GM19438 (cell line): ENCODE data around the gene S100A8.

Source experiments
- ATAC-seq: cut with Tn5 transposase; IDR thresholded peaks from one replicate; pipeline ENCODE4 v1.9.1; 2021; ENCODE audit warnings: low read depth; ENCODE audit not compliant: unreplicated experiment

S100A8 gene

GRCh38 chr1:153364156-153364555 lies 26.7 kb downstream of the S100A8 start:
- ATAC-seq, result no peak

DNA sequence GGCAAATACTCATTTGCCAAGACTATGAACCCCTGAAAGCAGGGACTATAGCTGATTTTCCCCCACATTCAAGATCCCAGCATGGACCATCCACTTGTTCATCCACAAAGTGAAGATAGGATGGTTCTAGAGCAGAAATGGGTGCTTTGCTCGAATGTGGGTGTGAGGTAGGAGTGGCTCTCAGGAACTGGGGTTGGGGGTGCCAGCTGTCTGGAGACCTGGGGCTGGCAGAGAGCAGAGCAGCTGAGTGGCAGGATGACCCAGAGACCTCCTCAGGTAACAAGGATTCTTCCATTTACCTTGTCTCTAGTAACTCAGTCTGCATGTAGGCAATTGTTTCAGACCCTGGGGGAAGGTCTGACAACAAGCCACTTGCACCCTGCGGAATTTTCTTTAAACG lies 27.2 kb downstream of the S100A8 start:
- ATAC-seq, result no peak

DNA sequence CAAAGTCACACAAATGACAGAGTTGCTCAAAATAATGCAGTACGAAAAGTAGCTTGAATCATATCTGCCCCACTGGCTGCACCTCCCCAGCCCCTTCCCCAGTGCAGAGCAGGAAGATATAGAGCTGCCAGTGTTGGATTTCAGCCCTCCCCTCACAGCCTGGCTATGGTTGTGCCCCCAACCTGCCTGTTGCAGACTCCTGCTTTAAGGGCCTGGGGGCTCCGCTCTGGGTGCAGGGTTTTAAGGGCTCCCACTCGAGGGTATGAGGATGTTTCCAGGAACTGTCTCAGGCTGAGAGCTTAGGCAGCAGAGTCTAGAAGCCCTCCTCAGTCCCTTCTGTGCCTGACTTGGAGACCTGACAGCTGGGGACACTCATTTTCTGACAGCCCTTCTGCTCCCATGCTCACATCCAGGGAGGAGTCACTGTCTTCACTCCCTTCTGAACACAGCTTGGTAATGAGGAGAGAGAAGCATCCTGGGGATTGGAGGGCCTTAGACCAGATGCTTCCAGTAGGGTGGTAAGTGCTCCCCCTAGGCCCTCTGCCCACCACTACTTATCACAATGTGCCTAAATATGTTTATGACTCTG lies 28.6 kb downstream of the S100A8 start:
- ATAC-seq, result no peak

DNA sequence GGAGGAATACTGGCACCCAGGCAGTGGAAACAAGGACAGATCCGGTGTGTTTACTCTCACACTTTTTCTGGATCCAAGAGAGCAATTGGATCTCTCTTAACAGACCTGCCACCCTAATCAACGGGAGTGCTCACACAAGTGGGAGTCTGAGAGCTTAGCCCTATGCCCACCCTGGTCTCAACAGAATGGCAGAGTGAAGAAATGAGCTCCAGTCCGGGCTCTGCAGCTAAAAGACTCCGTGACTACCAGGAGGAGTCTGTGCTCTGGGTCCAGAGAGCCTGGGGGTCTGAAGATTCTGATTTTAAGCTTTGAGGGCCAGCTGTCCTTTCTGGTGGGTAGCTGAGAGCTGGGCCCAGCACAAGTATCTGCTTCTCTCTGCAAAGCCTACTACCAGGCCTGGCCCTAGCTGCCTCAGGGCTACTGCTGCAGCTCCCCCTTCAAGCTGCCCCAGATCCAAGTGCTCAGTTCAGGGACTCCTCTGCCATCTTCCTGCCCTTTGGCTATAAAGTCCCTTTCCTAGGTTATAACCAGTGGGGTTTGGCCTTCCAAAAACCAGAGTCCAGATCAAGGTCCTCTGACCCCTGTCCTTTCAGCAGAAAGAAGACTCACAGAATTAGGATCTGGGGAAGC lies 29.3 kb downstream of the S100A8 start:
- no peak for ATAC-seq

GRCh38 chr1:153360592-153361479 lies 30.0 kb downstream of the S100A8 start:
- ATAC-seq, result no peak

- no peak for ATAC-seq
Measured at GRCh38 chr1:153360190-153360589, 30.7 kb downstream of the S100A8 start.

DNA sequence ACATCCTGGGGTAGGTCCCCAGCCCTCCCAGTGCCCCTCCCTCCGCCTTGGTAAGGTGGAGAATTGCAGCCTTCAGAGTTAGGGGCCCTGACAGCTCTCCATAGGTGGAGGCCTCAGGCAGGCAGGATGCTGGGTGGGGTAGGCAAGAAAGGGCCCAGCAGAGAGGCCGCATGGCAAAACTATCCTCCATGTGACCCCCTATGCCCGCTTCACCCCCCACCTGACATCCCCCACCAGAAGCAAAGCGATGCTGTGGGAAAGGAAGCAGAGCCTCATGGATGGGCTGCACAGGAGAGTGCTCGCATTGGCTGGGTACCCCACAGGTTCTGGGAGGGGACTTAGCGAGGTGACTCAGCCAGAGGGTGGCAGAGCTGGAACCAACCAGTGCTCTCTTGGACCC lies 31.6 kb downstream of the S100A8 start:
- no peak for ATAC-seq

DNA sequence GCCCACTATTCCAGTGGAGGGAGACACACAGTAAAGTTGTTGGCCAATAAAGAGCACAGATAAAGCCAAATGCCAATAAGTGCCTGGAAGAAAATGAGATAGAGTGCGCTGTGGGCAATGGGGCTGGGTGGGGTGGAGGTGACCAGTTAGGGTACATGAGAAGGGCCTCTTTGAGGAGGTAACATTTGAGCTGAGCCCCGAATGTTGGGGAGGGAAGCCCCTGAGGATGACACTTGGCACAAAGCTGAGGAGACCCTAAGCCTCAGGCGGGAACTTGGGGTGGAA lies 32.2 kb downstream of the S100A8 start:
- ATAC-seq, result no peak

DNA sequence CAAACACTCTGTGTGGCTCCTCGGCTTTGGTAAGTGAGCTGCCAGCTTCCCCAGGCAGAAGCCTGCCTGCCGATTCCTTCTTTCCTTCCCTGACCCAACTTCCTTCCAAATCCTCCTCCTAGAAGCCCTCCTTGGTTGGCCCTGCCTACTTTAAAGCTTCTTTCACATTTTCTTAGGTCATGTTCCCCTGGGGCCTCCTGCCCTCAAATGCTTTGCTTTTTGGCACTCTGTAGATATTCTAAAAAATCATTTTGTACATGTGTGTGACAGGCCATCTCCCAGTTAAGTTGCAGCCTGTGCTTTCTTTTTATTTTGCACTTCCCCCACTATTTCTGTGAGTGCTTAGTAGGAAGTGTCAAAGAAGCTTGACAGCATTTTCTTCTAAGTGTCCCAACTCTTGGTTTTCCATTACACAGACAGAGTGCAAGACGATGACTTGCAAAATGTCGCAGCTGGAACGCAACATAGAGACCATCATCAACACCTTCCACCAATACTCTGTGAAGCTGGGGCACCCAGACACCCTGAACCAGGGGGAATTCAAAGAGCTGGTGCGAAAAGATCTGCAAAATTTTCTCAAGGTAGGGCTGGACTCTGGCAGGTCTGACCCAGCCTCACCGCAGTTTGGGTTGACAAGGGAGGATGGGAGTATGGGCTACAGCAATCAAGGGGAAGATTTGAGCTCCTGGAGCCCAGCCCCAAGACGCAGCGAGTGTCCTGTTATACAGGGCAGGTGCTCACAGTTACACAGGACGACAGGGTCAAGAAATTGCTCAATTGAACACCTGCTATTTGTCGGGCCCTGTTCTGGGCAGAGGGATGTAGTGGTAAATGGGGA lies 32.8 kb downstream of the S100A8 start, which contains the start of gene S100A9:
Gene S100A9, plus strand, starts transcription at position 2 of the 838 bp plus-strand sequence. Its CDS starts 430 bp downstream, at position 432.
- ATAC-seq, result no peak

GRCh38 chr1:153357076-153357852 lies 33.6 kb downstream of the S100A8 start:
- ATAC-seq, result no peak

DNA sequence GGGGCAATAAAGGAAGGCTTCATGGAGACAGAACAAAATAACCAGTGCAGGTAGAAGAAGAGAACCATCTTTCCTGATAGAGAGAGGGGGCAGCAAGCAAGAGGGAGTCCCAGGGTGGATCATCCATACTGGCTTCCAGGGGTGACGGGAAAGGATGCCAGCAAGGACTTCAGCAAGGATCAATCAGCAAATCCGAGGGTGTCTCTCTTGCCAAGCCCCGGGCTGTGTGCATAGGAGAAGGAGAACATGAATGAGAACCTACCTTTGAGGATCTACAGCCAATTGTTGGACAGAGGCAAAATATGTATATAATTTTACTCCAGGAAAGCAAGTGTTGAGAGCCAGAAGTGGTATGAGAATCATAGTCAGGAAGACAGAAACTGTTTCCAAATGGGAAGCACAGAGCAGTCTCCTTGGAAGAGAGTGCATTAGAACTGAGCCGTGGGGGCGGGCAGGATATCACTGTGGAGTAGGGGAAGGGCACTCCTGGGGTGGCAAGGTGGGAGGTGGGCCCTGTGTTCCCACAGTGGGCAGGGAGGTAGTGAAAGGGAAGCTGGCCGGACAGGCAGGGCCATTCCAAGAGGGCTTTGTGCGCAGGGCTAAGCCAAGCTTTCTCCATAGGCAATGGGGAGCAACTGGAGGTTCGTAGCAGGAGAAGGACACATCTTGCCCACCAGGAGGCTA lies 34.3 kb downstream of the S100A8 start:
- no peak for ATAC-seq

- no peak for ATAC-seq
Measured at GRCh38 chr1:153355445-153356071, 35.3 kb downstream of the S100A8 start.

- no peak for ATAC-seq
Measured at GRCh38 chr1:153354515-153355193, 36.2 kb downstream of the S100A8 start.

- ATAC-seq, result no peak
Measured at GRCh38 chr1:153353226-153353947, 37.5 kb downstream of the S100A8 start.

DNA sequence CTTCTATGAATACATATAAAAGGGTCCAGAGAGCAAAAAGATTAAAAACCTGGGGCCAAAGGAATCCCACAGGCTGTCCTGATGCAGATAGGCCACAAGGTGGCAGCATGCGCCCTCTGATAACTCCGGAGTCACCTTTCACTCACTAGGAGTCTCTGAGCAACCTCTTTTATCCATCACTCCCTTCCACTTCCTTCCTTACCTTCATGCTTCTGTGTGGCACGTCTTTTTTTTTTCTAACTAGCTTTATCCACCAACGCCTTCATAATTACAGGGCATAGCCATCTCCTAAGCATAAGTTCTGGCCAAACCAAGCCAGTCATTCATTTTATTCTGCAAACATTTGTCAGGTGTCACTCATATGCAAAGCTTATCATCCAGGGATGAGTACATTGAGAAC lies 38.4 kb downstream of the S100A8 start:
- ATAC-seq, result no peak

GRCh38 chr1:153350321-153350957 lies 40.4 kb downstream of the S100A8 start:
- no peak for ATAC-seq
